Activated CD8-positive, alpha-beta T cell treated with anti-CD3 and anti-CD28 coated beads, Interleukin-2, amount 10 ng/mL, durations not matched to agents 7 days and 5 days (primary cell): ENCODE results near the gene NDEL1. TPM values are rescaled to one million over a fixed set of nuclear protein-coding genes. Genes with fewer than 3 reads are reported as not detected.

ENCODE experiments used
- ATAC-seq: fragments of 150-1000 bp; cut with Tn5 transposase; one replicate; pipeline ENCODE4 v1.10.0; 2021; ENCODE audit warnings: moderate library complexity
- CTCF ChIA-PET: fragments of 350-600 bp; sonication (Branson Sonifier 250); formaldehyde crosslinking; loops from one replicate; lab custom pipeline; 2021; ENCODE audit warnings: antibody characterized with exemption; lab: Charles Lee
- POLR2A ChIA-PET: fragments of 350-600 bp; sonication (Branson Sonifier 250); formaldehyde crosslinking; loops from one replicate; lab custom pipeline; 2021; ENCODE audit warnings: antibody characterized with exemption; lab: Charles Lee
- DNase-seq: peaks from one replicate; pipeline ENCODE4 v3.0.0-alpha.2; 2020
- H3K27ac Mint-ChIP-seq: one replicate; pipeline ENCODE4 v1.8.0; 2021; ENCODE audit warnings: mild to moderate bottlenecking, mixed read lengths
- H3K27me3 Mint-ChIP-seq: one replicate; pipeline ENCODE4 v1.8.0; 2021; ENCODE audit warnings: low read depth, mixed read lengths
- H3K36me3 Mint-ChIP-seq: one replicate; pipeline ENCODE4 v1.8.0; 2021; ENCODE audit warnings: low read depth, mixed read lengths
- H3K4me1 Mint-ChIP-seq: one replicate; pipeline ENCODE4 v1.8.0; 2021; ENCODE audit warnings: low read depth, mixed read lengths
- H3K4me3 Mint-ChIP-seq: one replicate; pipeline ENCODE4 v1.8.0; 2021; ENCODE audit warnings: mild to moderate bottlenecking, mixed read lengths
- H3K9me3 Mint-ChIP-seq: one replicate; pipeline ENCODE4 v1.8.0; 2022; ENCODE audit warnings: mixed read lengths; ENCODE audit not compliant: insufficient read depth
- total RNA-seq, 2 experiments: library from RNA; stranded (reverse); gene quantifications; one replicate each; pipeline ENCODE4 v1.2.3, GENCODE V29; 2021

The NDEL1 gene
- total RNA-seq, 2 experiments from 2014 or later, result 48.1 to 52.5 TPM

DNA sequence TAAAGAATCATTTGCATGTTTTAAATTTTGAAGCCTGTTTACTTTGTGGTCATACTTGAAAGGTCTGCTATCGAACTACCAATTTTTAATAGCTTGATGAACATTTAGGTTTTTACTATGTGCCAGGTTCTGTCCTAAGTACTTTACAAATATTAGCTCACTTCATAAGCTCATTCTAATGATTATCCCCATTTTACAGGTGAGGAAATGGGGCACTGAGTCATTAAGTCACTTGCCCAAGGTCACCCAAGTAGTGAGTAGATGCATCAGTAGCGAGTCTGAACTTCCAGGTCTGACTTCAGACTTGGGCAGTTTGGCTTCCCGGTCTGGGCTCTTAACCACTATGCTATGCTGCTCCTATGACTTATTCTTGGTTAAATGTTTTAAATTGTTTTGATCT lies 4.0 kb downstream of the NDEL1 start:
- no peaks in the 10 kb centered on the region for H3K9me3 Mint-ChIP-seq
- H3K4me3 Mint-ChIP-seq, result no peak overlapping the region
- CTCF ChIA-PET, result no interaction called here
- POLR2A ChIA-PET, result no interaction called here
- H3K27me3 Mint-ChIP-seq, result no peaks in the 10 kb centered on the region
- peaks cover 44% of the 10 kb centered on the region for H3K4me1 Mint-ChIP-seq
- ATAC-seq (no peak), DNase-seq (no peak)
- peak overlapping the region; percentile 35 for H3K27ac Mint-ChIP-seq
- peaks cover 20% of the 10 kb centered on the region for H3K36me3 Mint-ChIP-seq

- Mint-ChIP-seq H3K27ac (no peak overlapping the region), H3K36me3 (peaks cover 27% of the 10 kb centered on the region), H3K4me1 (peaks cover 39% of the 10 kb centered on the region), H3K4me3 (no peak overlapping the region), H3K27me3 (no peaks in the 10 kb centered on the region), H3K9me3 (no peaks in the 10 kb centered on the region)
- DNase-seq, result no peak
- ChIA-PET CTCF (interaction anchor here (1.1 kb wide), 1 partner anchor 32 kb away, joined by 3 read pairs; no protein-coding TSS in a partner anchor), POLR2A (no interaction called here)
- ATAC-seq, result no peak
Observed at GRCh38 chr17:8441690-8442089, 6.0 kb downstream of the NDEL1 start.

GRCh38 chr17:8442310-8442709 lies 6.6 kb downstream of the NDEL1 start:
- POLR2A ChIA-PET, result no interaction called here
- no peak for DNase-seq
- Mint-ChIP-seq H3K4me3 (no peak overlapping the region), H3K27me3 (no peaks in the 10 kb centered on the region), H3K9me3 (no peaks in the 10 kb centered on the region), H3K36me3 (peaks cover 29% of the 10 kb centered on the region), H3K27ac (no peak overlapping the region), H3K4me1 (peaks cover 35% of the 10 kb centered on the region)
- CTCF ChIA-PET, result no interaction called here
- ATAC-seq, result no peak

GRCh38 chr17:8443756-8444155 lies 8.1 kb downstream of the NDEL1 start:
- ChIA-PET CTCF (no interaction called here), POLR2A (interaction anchor here (0.6 kb wide), 1 partner anchor 27 kb away, joined by 3 read pairs; no protein-coding TSS in a partner anchor)
- Mint-ChIP-seq H3K36me3 (peaks cover 37% of the 10 kb centered on the region), H3K9me3 (no peaks in the 10 kb centered on the region), H3K4me1 (peaks cover 20% of the 10 kb centered on the region), H3K4me3 (no peak overlapping the region), H3K27ac (no peak overlapping the region), H3K27me3 (no peaks in the 10 kb centered on the region)
- DNase-seq, result no peak
- ATAC-seq, result no peak

DNA sequence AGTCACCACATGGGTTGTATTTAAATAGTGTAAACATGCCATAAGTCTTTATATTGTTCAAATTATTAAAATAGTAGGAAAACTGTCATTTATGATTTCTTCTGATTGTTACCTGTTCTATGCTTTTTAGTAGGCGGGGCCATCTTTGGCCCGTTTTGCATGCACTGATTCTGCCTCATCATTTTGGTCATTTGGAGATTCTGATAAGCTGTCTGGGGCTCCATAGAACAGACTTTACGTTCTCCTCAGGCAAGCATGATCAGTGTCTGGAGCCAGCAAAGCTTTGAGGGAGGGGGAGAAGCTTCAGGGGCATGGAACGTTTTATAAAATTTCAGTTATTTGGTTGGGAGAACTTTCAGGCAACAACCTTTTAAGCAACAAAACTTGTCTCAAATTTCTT lies 8.8 kb downstream of the NDEL1 start:
- CTCF ChIA-PET, result no interaction called here
- peaks cover 18% of the 10 kb centered on the region for H3K4me1 Mint-ChIP-seq

DNA sequence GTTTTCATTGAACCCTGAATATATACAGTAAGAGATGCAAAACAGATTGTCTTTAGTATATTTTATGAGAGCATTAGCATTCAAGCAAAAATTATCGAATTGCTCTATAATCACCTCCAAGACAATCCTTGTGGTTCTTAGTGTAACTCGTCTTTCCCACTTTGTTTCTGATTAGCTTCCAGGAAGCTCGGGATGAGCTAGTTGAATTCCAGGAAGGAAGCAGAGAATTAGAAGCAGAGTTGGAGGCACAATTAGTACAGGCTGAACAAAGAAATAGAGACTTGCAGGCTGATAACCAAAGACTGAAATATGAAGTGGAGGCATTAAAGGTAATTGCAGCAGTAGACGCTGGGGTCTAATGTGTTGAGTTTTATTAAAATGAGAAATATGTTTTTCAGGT lies 9.9 kb downstream of the NDEL1 start:
- H3K36me3 Mint-ChIP-seq, result peaks cover 41% of the 10 kb centered on the region
- H3K27ac Mint-ChIP-seq, result no peak overlapping the region
- H3K4me3 Mint-ChIP-seq, result no peak overlapping the region
- H3K27me3 Mint-ChIP-seq, result no peaks in the 10 kb centered on the region
- DNase-seq, result no peak
- ChIA-PET POLR2A (no interaction called here), CTCF (interaction anchor here (1.1 to 1.6 kb wide), 2 partner anchors 35 to 301 kb away, joined by 3 to 5 read pairs; no protein-coding TSS in a partner anchor)
- H3K9me3 Mint-ChIP-seq, result no peaks in the 10 kb centered on the region
- H3K4me1 Mint-ChIP-seq, result peaks cover 13% of the 10 kb centered on the region
- ATAC-seq, result no peak

More for the DNA sequence above, 8.8 kb downstream of the NDEL1 start:
- H3K9me3 Mint-ChIP-seq, result no peaks in the 10 kb centered on the region
- POLR2A ChIA-PET, result no interaction called here
- no peak overlapping the region for H3K27ac Mint-ChIP-seq
- H3K36me3 Mint-ChIP-seq, result peaks cover 41% of the 10 kb centered on the region
- no peak for DNase-seq
- H3K27me3 Mint-ChIP-seq, result no peaks in the 10 kb centered on the region
- no peak for ATAC-seq
- no peak overlapping the region for H3K4me3 Mint-ChIP-seq

- H3K36me3 Mint-ChIP-seq, result peaks cover 51% of the 10 kb centered on the region
- ChIA-PET CTCF (no interaction called here), POLR2A (interaction anchor here (1.1 kb wide), 1 partner anchor 11 kb away, joined by 3 read pairs; no protein-coding TSS in a partner anchor)
- no peaks in the 10 kb centered on the region for H3K9me3 Mint-ChIP-seq
- DNase-seq (no peak), ATAC-seq (no peak)
- H3K4me1 Mint-ChIP-seq, result no peaks in the 10 kb centered on the region
- no peak overlapping the region for H3K4me3 Mint-ChIP-seq
- no peaks in the 10 kb centered on the region for H3K27me3 Mint-ChIP-seq
- H3K27ac Mint-ChIP-seq, result no peak overlapping the region
Observed at GRCh38 chr17:8447799-8448198, 12.1 kb downstream of the NDEL1 start.

DNA sequence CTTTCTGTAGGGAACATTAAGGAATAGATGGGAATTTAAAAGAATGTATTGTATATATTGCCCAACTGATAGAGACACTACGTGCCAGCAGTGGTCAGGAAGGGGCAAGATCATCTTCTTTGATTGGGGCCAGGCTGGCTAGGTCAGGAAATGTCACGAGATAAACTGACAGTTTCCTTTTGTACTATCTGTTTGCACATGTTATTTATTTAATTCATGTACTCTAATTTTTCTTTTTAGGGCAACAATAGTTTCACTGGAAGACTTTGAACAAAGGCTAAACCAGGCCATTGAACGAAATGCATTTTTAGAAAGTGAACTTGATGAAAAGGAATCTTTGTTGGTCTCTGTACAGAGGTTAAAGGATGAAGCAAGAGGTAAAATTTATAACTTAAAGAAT lies 12.6 kb downstream of the NDEL1 start:
- peaks cover 55% of the 10 kb centered on the region for H3K36me3 Mint-ChIP-seq
- no peak overlapping the region for H3K4me3 Mint-ChIP-seq
- CTCF ChIA-PET, result no interaction called here
- no peaks in the 10 kb centered on the region for H3K27me3 Mint-ChIP-seq
- POLR2A ChIA-PET, result no interaction called here
- no peaks in the 10 kb centered on the region for H3K4me1 Mint-ChIP-seq
- no peaks in the 10 kb centered on the region for H3K9me3 Mint-ChIP-seq
- H3K27ac Mint-ChIP-seq, result no peak overlapping the region
- no peak for ATAC-seq
- no peak for DNase-seq

- ChIA-PET POLR2A (no interaction called here), CTCF (no interaction called here)
- Mint-ChIP-seq H3K27ac (no peak overlapping the region), H3K36me3 (peaks cover 61% of the 10 kb centered on the region), H3K9me3 (no peaks in the 10 kb centered on the region), H3K4me1 (peaks cover 5% of the 10 kb centered on the region), H3K4me3 (no peak overlapping the region), H3K27me3 (no peaks in the 10 kb centered on the region)
- ATAC-seq (no peak), DNase-seq (no peak)
Observed at GRCh38 chr17:8451933-8452614, 16.4 kb downstream of the NDEL1 start.

GRCh38 chr17:8453326-8453725 lies 17.6 kb downstream of the NDEL1 start:
- Mint-ChIP-seq H3K27ac (no peak overlapping the region), H3K36me3 (peaks cover 63% of the 10 kb centered on the region)
- CTCF ChIA-PET, result interaction anchor here (1.1 kb wide), 1 partner anchor 43 kb away, joined by 4 read pairs; no protein-coding TSS in a partner anchor

GRCh38 chr17:8455665-8456209 lies 20.1 kb downstream of the NDEL1 start:
- Mint-ChIP-seq H3K36me3 (peaks cover 54% of the 10 kb centered on the region), H3K4me3 (no peak overlapping the region), H3K9me3 (no peaks in the 10 kb centered on the region), H3K4me1 (peaks cover 5% of the 10 kb centered on the region), H3K27ac (peak overlapping the region; percentile 4), H3K27me3 (no peaks in the 10 kb centered on the region)
- ChIA-PET POLR2A (no interaction called here), CTCF (no interaction called here)
- ATAC-seq, result no peak
- DNase-seq, result no peak

More at GRCh38 chr17:8453326-8453725, 17.6 kb downstream of the NDEL1 start:
- H3K9me3 Mint-ChIP-seq, result no peaks in the 10 kb centered on the region
- POLR2A ChIA-PET, result no interaction called here
- DNase-seq (no peak), ATAC-seq (no peak)
- H3K27me3 Mint-ChIP-seq, result no peaks in the 10 kb centered on the region
- H3K4me1 Mint-ChIP-seq, result peaks cover 5% of the 10 kb centered on the region
- no peak overlapping the region for H3K4me3 Mint-ChIP-seq

DNA sequence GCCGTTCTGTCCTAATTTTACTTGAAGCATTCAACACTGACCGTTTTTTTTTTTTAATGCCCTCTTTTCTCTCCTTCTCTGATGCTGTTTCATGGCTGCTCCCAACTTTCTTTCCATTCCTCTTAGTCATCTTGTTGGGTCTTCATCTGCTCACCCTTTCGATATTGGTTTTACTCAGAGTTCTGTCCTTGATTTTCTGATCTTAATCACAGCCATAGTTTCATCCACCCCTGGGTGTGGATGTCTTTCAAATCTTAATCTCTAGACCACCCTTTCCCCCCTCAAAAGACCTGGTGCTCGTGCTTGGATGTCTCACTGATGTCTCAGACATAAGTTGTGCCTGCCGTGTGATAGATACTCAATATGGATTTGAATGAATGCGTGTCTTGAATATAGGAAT lies 22.4 kb downstream of the NDEL1 start:
- no peak overlapping the region for H3K27ac Mint-ChIP-seq
- H3K4me3 Mint-ChIP-seq, result no peak overlapping the region
- ChIA-PET CTCF (no interaction called here), POLR2A (no interaction called here)
- H3K27me3 Mint-ChIP-seq, result no peaks in the 10 kb centered on the region
- no peak for DNase-seq
- H3K4me1 Mint-ChIP-seq, result peaks cover 5% of the 10 kb centered on the region
- ATAC-seq, result no peak
- peaks cover 48% of the 10 kb centered on the region for H3K36me3 Mint-ChIP-seq
- no peaks in the 10 kb centered on the region for H3K9me3 Mint-ChIP-seq
